Measurements from ENCODE around the gene KCNMB2. TPM values are rescaled to one million over a fixed set of nuclear protein-coding genes. Genes with fewer than 3 reads are reported as not detected.

Gene KCNMB2
- total RNA-seq, 1 donor from 2014 or later = 1.8 TPM

- intact Hi-C loops (cut with DNase I) = no loop called here
- ATAC-seq = no peak
Measured at GRCh38 chr3:178765472-178765871, 229.2 kb downstream of the KCNMB2 start.

GRCh38 chr3:178767581-178767980 is 231.3 kb downstream of the KCNMB2 start:
- DNase-seq (ENCODE audit: missing footprints) (no peak), ATAC-seq (no peak)
- intact Hi-C loops (cut with DNase I) = no loop called here

More at GRCh38 chr3:178765472-178765871, 229.2 kb downstream of the KCNMB2 start:
- DNase-seq (ENCODE audit: missing footprints) = no peak

- intact Hi-C loops (cut with DNase I) = no loop called here
- ATAC-seq = no peak
Measured at GRCh38 chr3:178768072-178768864, 232.0 kb downstream of the KCNMB2 start.

GRCh38 chr3:178771511-178771910 is 235.3 kb downstream of the KCNMB2 start:
- ATAC-seq (no peak), DNase-seq (ENCODE audit: missing footprints) (no peak)
- intact Hi-C loops (cut with DNase I) = no loop called here

More at GRCh38 chr3:178768072-178768864, 232.0 kb downstream of the KCNMB2 start:
- no peak for DNase-seq (ENCODE audit: missing footprints)

GRCh38 chr3:178772746-178773145 is 236.5 kb downstream of the KCNMB2 start:
- DNase-seq (ENCODE audit: missing footprints) (no peak), ATAC-seq (no peak)
- intact Hi-C loops (cut with DNase I) = no loop called here

- DNase-seq (ENCODE audit: missing footprints) = no peak
- intact Hi-C loops (cut with DNase I) = no loop called here
- no peak for ATAC-seq
Measured at GRCh38 chr3:178773358-178773757, 237.1 kb downstream of the KCNMB2 start.

GRCh38 chr3:178777718-178778411 is 241.6 kb downstream of the KCNMB2 start:
- no peak for ATAC-seq
- intact Hi-C loops (cut with DNase I) = no loop called here
- no peak for DNase-seq (ENCODE audit: missing footprints)

- intact Hi-C loops (cut with DNase I) = no loop called here
- DNase-seq (ENCODE audit: missing footprints) = no peak
- ATAC-seq = no peak
Measured at GRCh38 chr3:178778589-178778988, 242.4 kb downstream of the KCNMB2 start.

GRCh38 chr3:178785961-178786360 is 249.7 kb downstream of the KCNMB2 start:
- intact Hi-C loops (cut with DNase I) = no loop called here
- DNase-seq (ENCODE audit: missing footprints) (no peak), ATAC-seq (no peak)

- no peak for DNase-seq (ENCODE audit: missing footprints)
- intact Hi-C loops (cut with DNase I) = no loop called here
Measured at GRCh38 chr3:178787960-178788359, 251.7 kb downstream of the KCNMB2 start.

GRCh38 chr3:178794711-178795110 is 258.5 kb downstream of the KCNMB2 start:
- no peak for DNase-seq (ENCODE audit: missing footprints)
- ATAC-seq = no peak
- intact Hi-C loops (cut with DNase I) = no loop called here

More at GRCh38 chr3:178787960-178788359, 251.7 kb downstream of the KCNMB2 start:
- no peak for ATAC-seq

GRCh38 chr3:178795349-178795748 is 259.1 kb downstream of the KCNMB2 start:
- DNase-seq (ENCODE audit: missing footprints) (no peak), ATAC-seq (no peak)
- intact Hi-C loops (cut with DNase I) = no loop called here

GRCh38 chr3:178802259-178802658 is 266.0 kb downstream of the KCNMB2 start:
- intact Hi-C loops (cut with DNase I) = no loop called here
- DNase-seq (ENCODE audit: missing footprints) (no peak), ATAC-seq (no peak)

- DNase-seq (ENCODE audit: missing footprints) (no peak), ATAC-seq (no peak)
- intact Hi-C loops (cut with DNase I) = no loop called here
Measured at GRCh38 chr3:178802993-178803693, 266.9 kb downstream of the KCNMB2 start.

GRCh38 chr3:178804606-178805005 is 268.4 kb downstream of the KCNMB2 start:
- intact Hi-C loops (cut with DNase I) = no loop called here
- no peak for ATAC-seq
- no peak for DNase-seq (ENCODE audit: missing footprints)

GRCh38 chr3:178805741-178806140 is 269.5 kb downstream of the KCNMB2 start:
- ATAC-seq (no peak), DNase-seq (ENCODE audit: missing footprints) (no peak)
- intact Hi-C loops (cut with DNase I) = no loop called here

GRCh38 chr3:178806651-178807050 is 270.4 kb downstream of the KCNMB2 start:
- intact Hi-C loops (cut with DNase I) = no loop called here
- ATAC-seq = no peak
- DNase-seq (ENCODE audit: missing footprints) = no peak

- DNase-seq (ENCODE audit: missing footprints) = no peak
- ATAC-seq = no peak
- intact Hi-C loops (cut with DNase I) = no loop called here
Measured at GRCh38 chr3:178807694-178808093, 271.5 kb downstream of the KCNMB2 start.

- DNase-seq (ENCODE audit: missing footprints) (no peak), ATAC-seq (no peak)
- intact Hi-C loops (cut with DNase I) = no loop called here
Measured at GRCh38 chr3:178808748-178809147, 272.5 kb downstream of the KCNMB2 start.

GRCh38 chr3:178810181-178810580 is 273.9 kb downstream of the KCNMB2 start:
- DNase-seq (ENCODE audit: missing footprints) (no peak), ATAC-seq (peak; percentile 62)
- intact Hi-C loops (cut with DNase I) = no loop called here

Measured in Right ventricle myocardium inferior (tissue), 1 donor.